Measurements from ENCODE around the gene HPGD. TPM values are rescaled to one million over a fixed set of nuclear protein-coding genes. Genes with fewer than 3 reads are reported as not detected.

Gene HPGD
- total and polyA plus RNA-seq, 2 of the 8 experiments (the other 6 are each of a cell fraction or from before 2014, with no cell fraction given), result 1.1 to 1.3 TPM

GRCh38 chr4:174553828-174554227, 31.5 kb upstream of the HPGD start:
- H3K27me3 ChIP-seq (replicated peaks in 1 of 4; ENCODE audit: control insufficient read depth in 3 of 4, extremely low read depth in 1 of 4, insufficient read depth in 3 of 4, low read length in 3 of 4), result no peaks in the 10 kb centered on the region
- no peak overlapping the region for H3K4ac ChIP-seq (replicated peaks; ENCODE audit: insufficient read length, low read depth, low read length)
- H3K56ac ChIP-seq (replicated peaks; ENCODE audit: insufficient read length, low read depth, low read length), result no peak overlapping the region
- H3K4me3 ChIP-seq (ENCODE audit: extremely low read depth in 1 of 4, insufficient read depth in 2 of 4, low read depth in 3 of 4, low read length in 4 of 4), result no peak overlapping the region
- H2BK120ac ChIP-seq (replicated peaks; ENCODE audit: low read depth, low read length), result no peak overlapping the region
- H2BK20ac ChIP-seq (ENCODE audit: low read length), result no peak overlapping the region
- ChIA-PET CTCF (ENCODE audit: partially characterized antibody) (no interaction called here), POLR2A (ENCODE audit: partially characterized antibody) (no interaction called here)
- no peaks in the 10 kb centered on the region for H3K79me1 ChIP-seq (ENCODE audit: low read depth, low read length)
- no peaks in the 10 kb centered on the region; a peak in 1 of 8 replicates for H3K36me3 ChIP-seq (ENCODE audit: control insufficient read depth in 2 of 4, insufficient read depth in 4 of 4, low read length in 3 of 4)
- no peak overlapping the region for H4K5ac ChIP-seq (ENCODE audit: insufficient read length, low read depth, low read length)
- peaks cover 0 to 3% of the 10 kb centered on the region in 2 experiments; a peak in 1 of 4 replicates for H3K9me3 ChIP-seq (ENCODE audit: insufficient read depth in 2 of 2, low read depth in 1 of 2, low read length in 1 of 2)
- TF ChIP-seq BCL11A (IDR thresholded peaks at IDR 0.05; ENCODE audit: low read depth in 2 of 2, low read length in 2 of 2) (no peak), KDM4A (IDR thresholded peaks at IDR 0.05; ENCODE audit: low read depth, low read length, severe bottlenecking) (no peak), MAX (IDR thresholded peaks at IDR 0.05) (no peak), SIX5 (IDR thresholded peaks at IDR 0.05; ENCODE audit: low read depth, low read length) (no peak), JUND (IDR thresholded peaks at IDR 0.05; ENCODE audit: low read length) (no peak), PHF8 (conservative IDR thresholded peaks at IDR 0.05; ENCODE audit: low read depth, low read length) (no peak), SIRT6 (IDR thresholded peaks at IDR 0.05; ENCODE audit: low read length) (no peak), HDAC2 (IDR thresholded peaks at IDR 0.05; ENCODE audit: borderline replicate concordance in 1 of 2, low read depth in 2 of 2, low read length in 2 of 2) (no peak), FOSL1 (IDR thresholded peaks at IDR 0.05; ENCODE audit: insufficient read depth, low read depth, low read length) (no peak), SRF (IDR thresholded peaks at IDR 0.05; ENCODE audit: low read depth, low read length) (no peak), SP1 (IDR thresholded peaks at IDR 0.05; ENCODE audit: low read depth, low read length) (no peak), KDM5A (IDR thresholded peaks at IDR 0.05; ENCODE audit: low read length) (no peak), BACH1 (IDR thresholded peaks at IDR 0.05; ENCODE audit: low read length) (no peak), EZH2 (IDR thresholded peaks at IDR 0.05; ENCODE audit: low read depth, low read length, severe bottlenecking) (no peak), TAF7 (optimal IDR thresholded peaks at IDR 0.05; ENCODE audit: borderline replicate concordance, low read depth, low read length) (no peak)
- H3K4me2 ChIP-seq (ENCODE audit: insufficient read depth in 1 of 2, low read depth in 2 of 2, low read length in 2 of 2), result no peak overlapping the region
- no peak overlapping the region for H4K8ac ChIP-seq (ENCODE audit: extremely low read depth, insufficient read depth, low read length)
- no peak overlapping the region for H2BK15ac ChIP-seq (ENCODE audit: low read length)
- no peak overlapping the region for H3K18ac ChIP-seq (ENCODE audit: extremely low read depth, low read length)
- H3K79me2 ChIP-seq (ENCODE audit: control insufficient read depth in 1 of 2, insufficient read depth in 2 of 2, low read length in 2 of 2), result no peaks in the 10 kb centered on the region
- no peak overlapping the region for H2BK5ac ChIP-seq (ENCODE audit: low read depth, low read length)
- H2AFZ ChIP-seq (ENCODE audit: low read length), result no peak overlapping the region
- H2BK12ac ChIP-seq (ENCODE audit: low read depth, low read length), result no peak overlapping the region
- no peak overlapping the region for H2AK5ac ChIP-seq (ENCODE audit: low read depth, low read length)
- no peak overlapping the region for H3K23ac ChIP-seq (ENCODE audit: insufficient read length)
- DNase-seq (ENCODE audit: low read depth in 1 of 2, low spot score in 2 of 2), result no peak
- H3K4me1 ChIP-seq (replicated peaks in 1 of 4; ENCODE audit: control insufficient read depth in 3 of 4, insufficient read depth in 4 of 4, low read length in 3 of 4), result peaks cover 0 to 6% (median under 1%) of the 10 kb centered on the region in 4 experiments; a peak in 2 of 7 replicates
- no peak overlapping the region for H3K9ac ChIP-seq (replicated peaks in 1 of 4; ENCODE audit: extremely low read depth in 1 of 4, low read depth in 3 of 4, low read length in 3 of 4)
- H3K27ac ChIP-seq (ENCODE audit: low read depth, low read length), result no peak overlapping the region
- H3K23me2 ChIP-seq (ENCODE audit: low read depth, low read length), result no peaks in the 10 kb centered on the region
- H4K91ac ChIP-seq (replicated peaks; ENCODE audit: insufficient read length, low read length), result no peak overlapping the region
- no peak overlapping the region for H3K14ac ChIP-seq (ENCODE audit: insufficient read length)
- FAIRE-seq, result no peak
- no peaks in the 10 kb centered on the region for H4K20me1 ChIP-seq (replicated peaks in 1 of 2; ENCODE audit: control insufficient read depth in 1 of 2, insufficient read depth in 2 of 2, low read length in 2 of 2)
- WGBS, 2 experiments (ENCODE audit: extremely low coverage in 1 of 2, insufficient coverage in 1 of 2, insufficient read length in 1 of 2, insufficient replicate concordance in 2 of 2, low coverage in 1 of 2, low lambda C conversion rate in 2 of 2, missing lambda C conversion rate in 1 of 2), result 83% methylated on average over 2 of the region's 2 CpGs; no CpG with 5 or more reads in 1 of the 2 experiments
